LNCAP (cell line): ENCODE measurements around the gene KCTD16.

Experiments
- CTCF ChIP-seq: fragments of 450-650 bp; IDR thresholded peaks from 2 replicates; pipeline ENCODE4 v1.5.1; 2017; ENCODE audit warnings: mild to moderate bottlenecking

KCTD16 gene

GRCh38 chr5:144422018-144422727 is 251.5 kb downstream of the KCTD16 start:
- TF ChIP-seq CTCF, result no peak

- no peak for TF ChIP-seq CTCF
Measured at GRCh38 chr5:144427866-144428265, 257.2 kb downstream of the KCTD16 start.

GRCh38 chr5:144428326-144428725 is 257.7 kb downstream of the KCTD16 start:
- no peak for TF ChIP-seq CTCF

GRCh38 chr5:144429405-144429804 is 258.7 kb downstream of the KCTD16 start:
- no peak for TF ChIP-seq CTCF

- TF ChIP-seq CTCF, result no peak
Measured at GRCh38 chr5:144429905-144430304, 259.2 kb downstream of the KCTD16 start.

GRCh38 chr5:144433140-144433822 is 262.6 kb downstream of the KCTD16 start:
- no peak for TF ChIP-seq CTCF

GRCh38 chr5:144433893-144434292 is 263.2 kb downstream of the KCTD16 start:
- TF ChIP-seq CTCF, result no peak
